ENCODE results near the gene NFATC1.

NFATC1 gene

DNA sequence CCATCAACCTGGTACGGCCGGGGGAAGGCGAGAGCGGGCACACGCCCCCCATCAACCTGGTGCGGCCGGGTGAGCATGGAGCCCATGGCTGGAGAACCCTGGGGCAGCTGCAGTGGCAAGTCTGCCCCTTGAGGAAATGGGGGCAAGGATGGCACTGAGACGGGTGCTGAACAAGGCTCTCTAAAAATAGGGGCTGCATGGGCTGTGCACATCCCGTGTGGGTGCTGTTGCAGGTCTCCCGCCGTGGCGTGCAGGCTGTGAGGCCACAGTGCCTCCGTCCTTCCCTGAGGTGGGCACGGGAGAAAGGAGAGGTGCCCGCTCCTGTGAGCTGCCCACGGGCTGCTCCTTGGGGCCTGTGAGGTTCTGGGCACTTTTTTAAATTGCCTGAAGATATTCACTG is 99.2 kb downstream of the NFATC1 start:
- TF ChIP-seq, protein P1, sequence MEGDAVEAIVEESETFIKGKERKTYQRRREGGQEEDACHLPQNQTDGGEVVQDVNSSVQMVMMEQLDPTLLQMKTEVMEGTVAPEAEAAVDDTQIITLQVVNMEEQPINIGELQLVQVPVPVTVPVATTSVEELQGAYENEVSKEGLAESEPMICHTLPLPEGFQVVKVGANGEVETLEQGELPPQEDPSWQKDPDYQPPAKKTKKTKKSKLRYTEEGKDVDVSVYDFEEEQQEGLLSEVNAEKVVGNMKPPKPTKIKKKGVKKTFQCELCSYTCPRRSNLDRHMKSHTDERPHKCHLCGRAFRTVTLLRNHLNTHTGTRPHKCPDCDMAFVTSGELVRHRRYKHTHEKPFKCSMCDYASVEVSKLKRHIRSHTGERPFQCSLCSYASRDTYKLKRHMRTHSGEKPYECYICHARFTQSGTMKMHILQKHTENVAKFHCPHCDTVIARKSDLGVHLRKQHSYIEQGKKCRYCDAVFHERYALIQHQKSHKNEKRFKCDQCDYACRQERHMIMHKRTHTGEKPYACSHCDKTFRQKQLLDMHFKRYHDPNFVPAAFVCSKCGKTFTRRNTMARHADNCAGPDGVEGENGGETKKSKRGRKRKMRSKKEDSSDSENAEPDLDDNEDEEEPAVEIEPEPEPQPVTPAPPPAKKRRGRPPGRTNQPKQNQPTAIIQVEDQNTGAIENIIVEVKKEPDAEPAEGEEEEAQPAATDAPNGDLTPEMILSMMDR (conservative IDR thresholded peaks at IDR 0.05; ENCODE audit: low read depth, low read length), result no peak
- H3K4me3 ChIP-seq (ENCODE audit: low read length), result no peak overlapping the region
- no peak for DNase-seq (ENCODE audit: low read depth)

DNA sequence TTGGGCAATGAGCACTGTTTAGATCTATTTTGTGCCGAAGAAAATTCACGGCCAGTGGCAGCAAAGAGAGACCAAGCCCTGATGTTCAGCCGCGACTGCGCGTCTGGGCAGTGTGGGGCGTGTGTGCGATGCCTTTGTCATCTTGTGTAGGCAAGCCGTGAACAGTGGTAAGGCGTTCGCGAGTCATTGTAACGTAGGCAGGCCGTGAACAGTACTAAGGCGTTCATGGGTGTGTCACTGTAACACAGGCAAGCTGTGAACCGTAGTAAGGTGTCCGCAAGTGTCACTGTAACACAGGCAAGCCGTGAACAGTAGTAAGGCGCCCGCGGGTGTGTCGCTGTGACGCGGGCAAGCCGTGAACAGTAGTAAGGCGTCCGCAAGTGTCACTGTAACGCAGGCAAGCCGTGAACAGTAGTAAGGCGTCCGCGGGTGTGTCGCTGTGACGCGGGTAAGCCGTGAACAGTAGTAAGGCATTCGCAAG is 99.9 kb downstream of the NFATC1 start:
- TF ChIP-seq, protein P1 (conservative IDR thresholded peaks at IDR 0.05; ENCODE audit: low read depth, low read length), result no peak
- H3K4me3 ChIP-seq (ENCODE audit: low read length), result no peak overlapping the region
- no peak for DNase-seq (ENCODE audit: low read depth)

DNA sequence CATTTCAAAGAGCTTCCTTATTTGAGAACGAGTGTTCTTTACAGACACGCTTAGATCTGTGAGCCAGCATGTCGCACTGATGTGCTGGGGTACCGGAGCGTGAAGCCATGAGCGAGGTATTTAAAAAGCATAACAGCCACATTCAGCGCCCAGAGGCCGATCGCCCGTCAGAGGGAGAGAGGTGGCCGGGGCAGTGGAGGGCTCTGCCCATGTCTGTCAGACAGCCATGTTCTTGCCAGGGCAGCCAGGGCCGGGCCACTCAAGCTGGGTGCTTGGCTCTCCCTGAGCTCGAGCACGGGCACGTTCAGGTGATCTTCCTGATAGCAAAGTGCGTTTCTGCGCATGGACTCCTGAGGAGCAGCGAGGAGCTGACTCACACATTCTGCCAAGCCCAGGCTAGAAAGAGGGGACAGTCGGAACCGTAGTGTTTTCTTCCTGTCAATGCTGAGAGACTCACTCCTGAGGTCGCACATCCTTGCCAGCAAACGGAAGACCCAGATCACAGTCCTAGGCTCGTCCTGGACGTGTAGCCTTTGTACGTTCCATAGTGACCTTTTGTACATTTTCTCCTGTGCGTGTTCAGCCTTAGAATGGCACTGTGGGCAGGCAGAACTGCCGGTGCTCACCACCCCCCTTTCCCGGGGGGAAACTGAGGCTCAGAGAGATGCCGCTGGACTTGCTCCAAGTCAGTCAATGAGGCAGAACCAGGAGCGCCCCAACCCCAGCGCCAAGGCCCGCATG is 100.7 kb downstream of the NFATC1 start:
- no peak for DNase-seq (ENCODE audit: low read depth)
- no peak overlapping the region for H3K4me3 ChIP-seq (ENCODE audit: low read length)
- TF ChIP-seq, protein P1 (conservative IDR thresholded peaks at IDR 0.05; ENCODE audit: low read depth, low read length), result no peak

DNA sequence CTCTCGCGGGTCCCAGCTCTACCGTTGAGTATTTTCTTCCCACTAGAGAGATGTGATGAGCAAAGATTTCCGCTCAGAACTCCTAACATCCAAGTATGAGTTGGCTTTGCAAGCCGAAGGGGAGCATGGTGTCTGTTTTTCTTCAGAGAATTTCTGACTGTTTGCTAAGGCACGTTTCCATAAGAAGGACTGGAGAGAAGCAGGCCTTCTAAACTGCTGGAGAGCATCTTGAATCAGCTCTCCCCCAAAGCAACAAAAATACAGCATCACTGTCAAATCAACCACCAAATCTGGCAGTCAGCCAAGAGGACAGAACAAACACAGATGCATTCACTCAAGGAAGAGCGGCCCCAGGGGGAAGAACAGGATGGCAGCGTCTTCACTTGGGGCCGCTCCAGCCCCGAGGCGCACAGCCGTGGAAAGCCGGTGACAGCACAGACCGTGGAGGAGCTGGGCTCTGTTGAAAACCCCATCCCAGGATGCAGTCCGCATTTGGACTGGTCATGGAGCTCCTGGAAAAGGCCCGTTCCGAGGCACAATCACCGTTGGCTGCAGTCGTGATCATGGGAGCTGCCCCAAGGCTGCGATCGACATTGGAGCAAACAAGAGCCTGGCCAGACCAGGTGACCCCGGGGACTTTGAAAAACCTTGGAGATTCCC is 101.4 kb downstream of the NFATC1 start:
- TF ChIP-seq, protein P1 (conservative IDR thresholded peaks at IDR 0.05; ENCODE audit: low read depth, low read length), result no peak
- DNase-seq (ENCODE audit: low read depth), result no peak
- H3K4me3 ChIP-seq (ENCODE audit: low read length), result no peak overlapping the region

DNA sequence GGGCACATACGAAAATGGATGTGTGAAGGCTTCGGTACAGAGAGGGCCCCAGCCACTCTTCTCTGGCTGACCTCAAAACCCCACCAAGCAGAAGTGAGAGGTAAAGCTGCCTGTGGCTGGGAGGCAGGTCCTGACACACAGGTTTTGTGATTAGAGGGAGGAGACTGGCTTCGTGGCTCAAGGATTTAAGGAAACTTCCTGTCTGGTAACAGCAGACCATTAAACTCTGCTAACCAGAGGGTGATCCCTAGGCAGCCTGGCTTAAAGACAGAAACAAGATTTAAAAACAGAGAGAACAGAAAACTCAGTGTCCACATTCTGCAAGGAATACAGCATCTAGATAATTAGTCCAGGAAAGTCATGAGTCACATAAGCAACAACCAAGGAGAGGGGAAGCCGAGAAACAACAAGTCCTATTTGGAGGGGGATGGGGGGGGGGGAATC is 101.9 kb downstream of the NFATC1 start:
- DNase-seq (ENCODE audit: low read depth), result no peak
- TF ChIP-seq, protein P1 (conservative IDR thresholded peaks at IDR 0.05; ENCODE audit: low read depth, low read length), result no peak

DNA sequence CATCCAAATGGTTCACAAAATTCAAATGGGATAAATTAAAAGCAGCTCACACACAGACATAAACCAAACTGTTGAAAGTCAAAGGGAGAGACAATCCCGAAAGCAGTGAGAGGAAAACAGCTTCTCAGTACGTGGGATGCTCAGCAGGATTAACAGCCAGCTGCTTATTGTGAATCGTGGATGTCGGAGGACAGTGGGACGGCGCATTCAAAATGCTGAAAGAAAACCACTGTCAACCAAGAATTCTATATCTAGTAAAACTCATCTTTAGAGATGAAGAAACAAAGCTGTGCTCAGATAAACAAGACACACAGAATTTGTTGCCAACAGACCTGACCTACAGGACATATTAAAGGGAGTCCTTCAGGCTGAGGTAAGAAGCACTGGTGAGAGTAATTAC is 102.9 kb downstream of the NFATC1 start:
- H3K4me3 ChIP-seq (ENCODE audit: low read length), result no peak overlapping the region
- DNase-seq (ENCODE audit: low read depth), result no peak
- TF ChIP-seq, protein P1 (conservative IDR thresholded peaks at IDR 0.05; ENCODE audit: low read depth, low read length), result no peak

More for the DNA sequence above, 101.9 kb downstream of the NFATC1 start:
- H3K4me3 ChIP-seq (ENCODE audit: low read length), result no peak overlapping the region
